Fibroblast of lung (primary cell): ENCODE data around the gene ANKRD13A.

Experiments
- EZH2 ChIP-seq: IDR thresholded peaks from 2 replicates; pipeline ENCODE4 v1.5.1; 2012; ENCODE audit warnings: low read length, control low read depth, mild to moderate bottlenecking; ENCODE audit errors: missing control alignments
- TF ChIP-seq, protein P1 (sequence below), 2 donors: IDR thresholded peaks in 1 of 2; conservative IDR thresholded peaks in 1 of 2; 1 replicate in 1 of 2; 2 replicates in 1 of 2; pipeline ENCODE4 v1.5.1; 2011 to 2012; ENCODE audit warnings: low read length in 2 of 2, control low read depth in 1 of 2, inconsistent platforms in 1 of 2, low read depth in 1 of 2, mild to moderate bottlenecking in 1 of 2

DNA sequence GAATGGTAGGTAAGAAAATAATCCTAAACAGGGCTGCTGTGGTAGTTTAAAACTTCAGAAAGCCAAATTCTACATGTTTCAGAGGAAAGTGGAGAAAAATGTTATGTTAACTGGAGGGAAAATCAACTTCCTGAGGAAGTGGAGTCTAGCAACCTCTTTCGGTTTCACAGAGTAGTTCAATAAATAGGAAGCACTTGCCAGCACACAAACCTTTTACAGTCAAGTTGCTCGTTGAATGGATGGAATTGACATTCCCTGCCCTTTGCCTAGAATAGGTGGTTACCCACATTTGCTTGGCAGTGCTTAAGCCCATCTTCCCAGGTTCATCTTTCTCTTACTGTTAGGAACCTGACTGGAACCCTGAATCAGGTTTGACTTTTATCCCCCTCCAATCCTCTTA is 15.9 kb downstream of the ANKRD13A start:
- no peak for TF ChIP-seq EZH2
- TF ChIP-seq, protein P1, sequence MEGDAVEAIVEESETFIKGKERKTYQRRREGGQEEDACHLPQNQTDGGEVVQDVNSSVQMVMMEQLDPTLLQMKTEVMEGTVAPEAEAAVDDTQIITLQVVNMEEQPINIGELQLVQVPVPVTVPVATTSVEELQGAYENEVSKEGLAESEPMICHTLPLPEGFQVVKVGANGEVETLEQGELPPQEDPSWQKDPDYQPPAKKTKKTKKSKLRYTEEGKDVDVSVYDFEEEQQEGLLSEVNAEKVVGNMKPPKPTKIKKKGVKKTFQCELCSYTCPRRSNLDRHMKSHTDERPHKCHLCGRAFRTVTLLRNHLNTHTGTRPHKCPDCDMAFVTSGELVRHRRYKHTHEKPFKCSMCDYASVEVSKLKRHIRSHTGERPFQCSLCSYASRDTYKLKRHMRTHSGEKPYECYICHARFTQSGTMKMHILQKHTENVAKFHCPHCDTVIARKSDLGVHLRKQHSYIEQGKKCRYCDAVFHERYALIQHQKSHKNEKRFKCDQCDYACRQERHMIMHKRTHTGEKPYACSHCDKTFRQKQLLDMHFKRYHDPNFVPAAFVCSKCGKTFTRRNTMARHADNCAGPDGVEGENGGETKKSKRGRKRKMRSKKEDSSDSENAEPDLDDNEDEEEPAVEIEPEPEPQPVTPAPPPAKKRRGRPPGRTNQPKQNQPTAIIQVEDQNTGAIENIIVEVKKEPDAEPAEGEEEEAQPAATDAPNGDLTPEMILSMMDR (conservative IDR thresholded peaks at IDR 0.05 in 1 of 2, IDR thresholded peaks at IDR 0.05 in 1 of 2; ENCODE audit: low read depth in 1 of 2, low read length in 2 of 2): no peak
